Heart left ventricle (tissue), 13 donors: ENCODE results near the gene ERRFI1.

Source experiments
- POLR2A ChIP-seq, 2 donors: fragments of 450-650 bp; IDR thresholded peaks; one replicate each; pipeline ENCODE4 v1.6.1; 2017; ENCODE audit warnings: antibody characterized with exemption in 2 of 2, mild to moderate bottlenecking in 2 of 2, moderate library complexity in 2 of 2
- TF ChIP-seq, protein P1 (sequence below), 12 donors: fragments of 200-600 bp; sonication (generic) in 4 of 12; IDR thresholded peaks; one replicate each; pipeline versions ENCODE4 v1.5.0 to v1.8.0; 2018 to 2022; ENCODE audit warnings: antibody characterized with exemption in 12 of 12, mild to moderate bottlenecking in 5 of 12
- donor health status: ischemic (EF 13 %, LVEDD 7.1; RV severe dilation, severe dysfunction).
- donor health status: DM: no; HTN: yes; CAD: no.
- donor health status: DM: no; HTN: no; CAD: no.
- donor health status: ischemic (EF 25% LVEDD 6.9; RV normal size, moderate dysfunction).
- donor health status: ischemic (EF 25% LVEDD 5.7; RV mildly dilated, moderate dysfunction).
- donor health status: ischemic (EF 35%, LVEDD 5.7; RV mildly dilated, moderate dysfunction).
- donor health status: nonischemic (EF 11% LVEDD 7.7; RV severe dilation, severe dysfunction).
- donor health status: DM: yes; HTN: yes; CAD: no.
- donor health status: PGD.
- donor health status: ischemic (EF 29% LVEDD 5.4; RV normal size, mild dysfunction).
- donor health status: nonischemic (EF 23%, LVEDD 6.1; RV moderate dilation, normal function).

GRCh38 chr1:8035289-8035688 lies 9.2 kb upstream of the ERRFI1 start:
- TF ChIP-seq, protein P1, sequence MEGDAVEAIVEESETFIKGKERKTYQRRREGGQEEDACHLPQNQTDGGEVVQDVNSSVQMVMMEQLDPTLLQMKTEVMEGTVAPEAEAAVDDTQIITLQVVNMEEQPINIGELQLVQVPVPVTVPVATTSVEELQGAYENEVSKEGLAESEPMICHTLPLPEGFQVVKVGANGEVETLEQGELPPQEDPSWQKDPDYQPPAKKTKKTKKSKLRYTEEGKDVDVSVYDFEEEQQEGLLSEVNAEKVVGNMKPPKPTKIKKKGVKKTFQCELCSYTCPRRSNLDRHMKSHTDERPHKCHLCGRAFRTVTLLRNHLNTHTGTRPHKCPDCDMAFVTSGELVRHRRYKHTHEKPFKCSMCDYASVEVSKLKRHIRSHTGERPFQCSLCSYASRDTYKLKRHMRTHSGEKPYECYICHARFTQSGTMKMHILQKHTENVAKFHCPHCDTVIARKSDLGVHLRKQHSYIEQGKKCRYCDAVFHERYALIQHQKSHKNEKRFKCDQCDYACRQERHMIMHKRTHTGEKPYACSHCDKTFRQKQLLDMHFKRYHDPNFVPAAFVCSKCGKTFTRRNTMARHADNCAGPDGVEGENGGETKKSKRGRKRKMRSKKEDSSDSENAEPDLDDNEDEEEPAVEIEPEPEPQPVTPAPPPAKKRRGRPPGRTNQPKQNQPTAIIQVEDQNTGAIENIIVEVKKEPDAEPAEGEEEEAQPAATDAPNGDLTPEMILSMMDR (IDR thresholded peaks at IDR 0.05) = no peak
- TF ChIP-seq POLR2A (IDR thresholded peaks at IDR 0.05) = no peak
